ENCODE data around the gene TECTB.

GRCh38 chr10:112294169-112294568, 11.0 kb downstream of the TECTB start:
- no peak for TF ChIP-seq EZH2 (IDR thresholded peaks at IDR 0.05; ENCODE audit: low read length, missing control alignments)
- TF ChIP-seq CTCF (conservative IDR thresholded peaks at IDR 0.05 in 1 of 2, IDR thresholded peaks at IDR 0.05 in 1 of 2; ENCODE audit: low read depth in 1 of 2, low read length in 2 of 2): no peak
